ENCODE measurements around the gene ZNF428. TPM values are rescaled to one million over a fixed set of nuclear protein-coding genes. Genes with fewer than 3 reads are reported as not detected.
"Not testable (repeated sequence)": the region's sequence is repeated elsewhere in the genome, so short reads cannot be mapped to it uniquely, and the experiment has no call there.

ZNF428 gene
- total RNA-seq, 2 donors from 2014 or later: 24.1 to 37.8 TPM

- DNase-seq (ENCODE audit: low spot score) (no peak), ATAC-seq (ENCODE audit: insufficient number of reproducible peaks, low FRiP score, low read depth) (no peak)
- Histone ChIP-seq H3K36me3 (peaks cover 27% of the 10 kb centered on the region), H3K9me3 (no peaks in the 10 kb centered on the region), H3K4me1 (ENCODE audit: control insufficient read depth in 1 of 2, low read depth in 2 of 2) (peaks cover 22 to 38% of the 10 kb centered on the region in 2 donors), H3K27me3 (replicated peaks; ENCODE audit: insufficient read depth) (no peaks in the 10 kb centered on the region), H3K4me3 (no peak overlapping the region), H3K27ac (no peak overlapping the region)
- TF ChIP-seq CTCF (IDR thresholded peaks at IDR 0.05): no peak
These were observed 26.6 kb downstream of the ZNF428 start for GRCh38 chr19:43592800-43593350.

GRCh38 chr19:43591904-43592772, 27.3 kb downstream of the ZNF428 start:
- no peak for TF ChIP-seq CTCF (IDR thresholded peaks at IDR 0.05)
- Histone ChIP-seq H3K4me3 (no peak overlapping the region), H3K27ac (no peak overlapping the region), H3K27me3 (replicated peaks; ENCODE audit: insufficient read depth) (no peaks in the 10 kb centered on the region), H3K9me3 (no peaks in the 10 kb centered on the region), H3K36me3 (peaks cover 27% of the 10 kb centered on the region), H3K4me1 (ENCODE audit: control insufficient read depth in 1 of 2, low read depth in 2 of 2) (peaks cover 17 to 31% of the 10 kb centered on the region in 2 donors)
- DNase-seq (ENCODE audit: low spot score) (no peak), ATAC-seq (ENCODE audit: insufficient number of reproducible peaks, low FRiP score, low read depth) (no peak)

- Histone ChIP-seq H3K4me3 (no peak overlapping the region), H3K36me3 (peaks cover 27% of the 10 kb centered on the region), H3K9me3 (no peaks in the 10 kb centered on the region), H3K27me3 (replicated peaks; ENCODE audit: insufficient read depth) (no peaks in the 10 kb centered on the region), H3K4me1 (ENCODE audit: control insufficient read depth in 1 of 2, low read depth in 2 of 2) (peaks cover 10 to 16% of the 10 kb centered on the region in 2 donors), H3K27ac (no peak overlapping the region)
- ATAC-seq (ENCODE audit: insufficient number of reproducible peaks, low FRiP score, low read depth): no peak
- no peak for TF ChIP-seq CTCF (IDR thresholded peaks at IDR 0.05)
- no peak for DNase-seq (ENCODE audit: low spot score)
These were observed 29.8 kb downstream of the ZNF428 start for GRCh38 chr19:43589678-43590077.

- no peaks in the 10 kb centered on the region for H3K9me3 ChIP-seq
- ATAC-seq (ENCODE audit: insufficient number of reproducible peaks, low FRiP score, low read depth): no peak
These were observed 30.2 kb downstream of the ZNF428 start for GRCh38 chr19:43589277-43589676.

GRCh38 chr19:43587029-43587428, 32.4 kb downstream of the ZNF428 start:
- H3K4me3 ChIP-seq; H3K4me1 ChIP-seq (ENCODE audit: control insufficient read depth in 1 of 2, low read depth in 2 of 2); H3K27me3 ChIP-seq (replicated peaks; ENCODE audit: insufficient read depth); DNase-seq (ENCODE audit: low spot score); H3K9me3 ChIP-seq; H3K27ac ChIP-seq; ATAC-seq (ENCODE audit: insufficient number of reproducible peaks, low FRiP score, low read depth); H3K36me3 ChIP-seq: not testable (repeated sequence)

More at GRCh38 chr19:43589277-43589676, 30.2 kb downstream of the ZNF428 start:
- Histone ChIP-seq H3K27ac (no peak overlapping the region), H3K36me3 (peaks cover 27% of the 10 kb centered on the region), H3K27me3 (replicated peaks; ENCODE audit: insufficient read depth) (no peaks in the 10 kb centered on the region), H3K4me3 (no peak overlapping the region), H3K4me1 (ENCODE audit: control insufficient read depth in 1 of 2, low read depth in 2 of 2) (peaks cover 6 to 12% of the 10 kb centered on the region in 2 donors)
- TF ChIP-seq CTCF (IDR thresholded peaks at IDR 0.05): no peak
- no peak for DNase-seq (ENCODE audit: low spot score)

Data from thoracic aorta (tissue), 2 donors.